Urothelium cell line (cell line): ENCODE results near the gene ARHGEF7.

ENCODE experiments used
- DNase-seq: peaks from one replicate; pipeline ENCODE4 v3.0.0; 2011; ENCODE audit warnings: low spot score, mixed read lengths
- FAIRE-seq: peaks from 2 replicates; lab custom pipeline; 2011; peaks lifted over from hg19 to GRCh38; lab: Jason Lieb, UNC

Gene ARHGEF7

GRCh38 chr13:111267205-111267604, 152.1 kb downstream of the ARHGEF7 start:
- DNase-seq (no peak), FAIRE-seq (no peak)

- FAIRE-seq = no peak
- DNase-seq = no peak
Observed at GRCh38 chr13:111267784-111268183, 152.7 kb downstream of the ARHGEF7 start.

GRCh38 chr13:111269508-111269907, 154.4 kb downstream of the ARHGEF7 start:
- FAIRE-seq (no peak), DNase-seq (no peak)

GRCh38 chr13:111270126-111270525, 155.0 kb downstream of the ARHGEF7 start:
- DNase-seq (no peak), FAIRE-seq (no peak)

- FAIRE-seq (no peak), DNase-seq (no peak)
Observed at GRCh38 chr13:111270765-111271698, 155.9 kb downstream of the ARHGEF7 start.

GRCh38 chr13:111272117-111272516, 157.0 kb downstream of the ARHGEF7 start:
- FAIRE-seq = no peak

GRCh38 chr13:111275382-111275781, 160.3 kb downstream of the ARHGEF7 start:
- FAIRE-seq (no peak), DNase-seq (no peak)

More at GRCh38 chr13:111272117-111272516, 157.0 kb downstream of the ARHGEF7 start:
- DNase-seq = no peak

GRCh38 chr13:111275995-111276618, 161.0 kb downstream of the ARHGEF7 start:
- FAIRE-seq = no peak
- DNase-seq = no peak

GRCh38 chr13:111278258-111278657, 163.1 kb downstream of the ARHGEF7 start:
- no peak for DNase-seq
- FAIRE-seq = no peak

GRCh38 chr13:111278743-111279652, 163.9 kb downstream of the ARHGEF7 start:
- FAIRE-seq = no peak

GRCh38 chr13:111280226-111280625, 165.1 kb downstream of the ARHGEF7 start:
- FAIRE-seq (no peak), DNase-seq (no peak)

More at GRCh38 chr13:111278743-111279652, 163.9 kb downstream of the ARHGEF7 start:
- no peak for DNase-seq

GRCh38 chr13:111280681-111281585, 165.8 kb downstream of the ARHGEF7 start:
- FAIRE-seq = no peak

GRCh38 chr13:111281751-111282311, 166.7 kb downstream of the ARHGEF7 start:
- FAIRE-seq (no peak), DNase-seq (no peak)

More at GRCh38 chr13:111280681-111281585, 165.8 kb downstream of the ARHGEF7 start:
- no peak for DNase-seq

- FAIRE-seq = no peak
- DNase-seq = no peak
Observed at GRCh38 chr13:111282425-111282824, 167.3 kb downstream of the ARHGEF7 start.

GRCh38 chr13:111282997-111283396, 167.9 kb downstream of the ARHGEF7 start:
- DNase-seq = no peak
- no peak for FAIRE-seq

- no peak for FAIRE-seq
- no peak for DNase-seq
Observed at GRCh38 chr13:111283457-111283856, 168.3 kb downstream of the ARHGEF7 start.

GRCh38 chr13:111283991-111284390, 168.9 kb downstream of the ARHGEF7 start:
- no peak for DNase-seq
- FAIRE-seq = no peak

- no peak for DNase-seq
- no peak for FAIRE-seq
Observed at GRCh38 chr13:111284565-111284964, 169.5 kb downstream of the ARHGEF7 start.

- FAIRE-seq = no peak
Observed at GRCh38 chr13:111286162-111286561, 171.1 kb downstream of the ARHGEF7 start.

More at GRCh38 chr13:111286162-111286561, 171.1 kb downstream of the ARHGEF7 start:
- DNase-seq = no peak
